ENCODE data around the gene C1RL. TPM values are rescaled to one million over a fixed set of nuclear protein-coding genes. Genes with fewer than 3 reads are reported as not detected.

The C1RL gene
- total and polyA plus RNA-seq, 7 donors = 2.7 to 17.0 (median 14.6) TPM

DNA sequence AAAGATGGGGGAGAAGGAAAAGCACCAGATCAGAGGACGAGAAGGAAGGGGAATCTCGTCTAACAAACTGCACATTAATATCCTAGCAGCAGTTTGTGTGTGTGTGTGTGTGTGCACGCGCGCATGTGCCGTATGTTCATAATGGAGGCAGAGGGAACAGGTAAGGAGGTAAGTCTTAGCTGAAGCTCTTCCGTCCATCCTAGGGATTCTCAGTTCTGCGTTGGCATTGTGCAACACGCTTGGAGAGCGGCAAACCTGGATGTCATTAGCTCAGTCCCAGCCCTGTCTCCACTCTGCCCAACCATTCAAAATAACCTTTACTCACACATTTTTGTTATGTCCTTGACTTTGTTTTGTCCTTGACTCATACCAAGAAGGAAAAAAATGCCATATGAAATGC, 15.1 kb downstream of the C1RL start:
- DNase-seq (peak in 1 of 2 donors; percentile 57), ATAC-seq (no peak)
- no peak overlapping the region for H3K4me3 ChIP-seq
- peaks cover 0 to 23% of the 10 kb centered on the region in 2 donors for H3K36me3 ChIP-seq (ENCODE audit: insufficient read depth in 1 of 2, low read depth in 1 of 2)
- no peaks in the 10 kb centered on the region for H3K27me3 ChIP-seq (ENCODE audit: insufficient read depth in 3 of 3, low read length in 2 of 3)
- intact Hi-C loops (cut with DNase I) = loop anchor here (2.0 to 5.0 kb wide), 2 partner anchors 33 to 147 kb away; partner anchors contain the start of gene C1S (in 1 of the 2)
- H3K4me1 ChIP-seq = peaks cover 15% of the 10 kb centered on the region
- H3K9me3 ChIP-seq = no peaks in the 10 kb centered on the region
- H3K27ac ChIP-seq = no peak overlapping the region
- 72 to 83% (median 74%) methylated on average over 10 of the region's 10 CpGs for WGBS, 3 donors
- TF ChIP-seq, protein P1, sequence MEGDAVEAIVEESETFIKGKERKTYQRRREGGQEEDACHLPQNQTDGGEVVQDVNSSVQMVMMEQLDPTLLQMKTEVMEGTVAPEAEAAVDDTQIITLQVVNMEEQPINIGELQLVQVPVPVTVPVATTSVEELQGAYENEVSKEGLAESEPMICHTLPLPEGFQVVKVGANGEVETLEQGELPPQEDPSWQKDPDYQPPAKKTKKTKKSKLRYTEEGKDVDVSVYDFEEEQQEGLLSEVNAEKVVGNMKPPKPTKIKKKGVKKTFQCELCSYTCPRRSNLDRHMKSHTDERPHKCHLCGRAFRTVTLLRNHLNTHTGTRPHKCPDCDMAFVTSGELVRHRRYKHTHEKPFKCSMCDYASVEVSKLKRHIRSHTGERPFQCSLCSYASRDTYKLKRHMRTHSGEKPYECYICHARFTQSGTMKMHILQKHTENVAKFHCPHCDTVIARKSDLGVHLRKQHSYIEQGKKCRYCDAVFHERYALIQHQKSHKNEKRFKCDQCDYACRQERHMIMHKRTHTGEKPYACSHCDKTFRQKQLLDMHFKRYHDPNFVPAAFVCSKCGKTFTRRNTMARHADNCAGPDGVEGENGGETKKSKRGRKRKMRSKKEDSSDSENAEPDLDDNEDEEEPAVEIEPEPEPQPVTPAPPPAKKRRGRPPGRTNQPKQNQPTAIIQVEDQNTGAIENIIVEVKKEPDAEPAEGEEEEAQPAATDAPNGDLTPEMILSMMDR (IDR thresholded peaks at IDR 0.05) = no peak

- H3K36me3 ChIP-seq (ENCODE audit: insufficient read depth in 1 of 2, low read depth in 1 of 2) = peaks cover 0 to 23% of the 10 kb centered on the region in 2 donors
- no peak overlapping the region for H3K27ac ChIP-seq
- peaks cover 15% of the 10 kb centered on the region for H3K4me1 ChIP-seq
- intact Hi-C loops (cut with DNase I) = loop anchor here (2.0 to 5.0 kb wide), 2 partner anchors 33 to 146 kb away; partner anchors contain the start of gene C1S (in 1 of the 2)
- TF ChIP-seq, protein P1 (IDR thresholded peaks at IDR 0.05) = no peak
- no peak overlapping the region for H3K4me3 ChIP-seq
- no peaks in the 10 kb centered on the region for H3K27me3 ChIP-seq (ENCODE audit: insufficient read depth in 3 of 3, low read length in 2 of 3)
- WGBS, 3 donors = 72 to 80% (median 75%) methylated on average over 5 of the region's 5 CpGs
- no peaks in the 10 kb centered on the region for H3K9me3 ChIP-seq
- no peak for ATAC-seq
- DNase-seq = no peak
These were observed 15.5 kb downstream of the C1RL start for GRCh38 chr12:7093486-7093885.

DNA sequence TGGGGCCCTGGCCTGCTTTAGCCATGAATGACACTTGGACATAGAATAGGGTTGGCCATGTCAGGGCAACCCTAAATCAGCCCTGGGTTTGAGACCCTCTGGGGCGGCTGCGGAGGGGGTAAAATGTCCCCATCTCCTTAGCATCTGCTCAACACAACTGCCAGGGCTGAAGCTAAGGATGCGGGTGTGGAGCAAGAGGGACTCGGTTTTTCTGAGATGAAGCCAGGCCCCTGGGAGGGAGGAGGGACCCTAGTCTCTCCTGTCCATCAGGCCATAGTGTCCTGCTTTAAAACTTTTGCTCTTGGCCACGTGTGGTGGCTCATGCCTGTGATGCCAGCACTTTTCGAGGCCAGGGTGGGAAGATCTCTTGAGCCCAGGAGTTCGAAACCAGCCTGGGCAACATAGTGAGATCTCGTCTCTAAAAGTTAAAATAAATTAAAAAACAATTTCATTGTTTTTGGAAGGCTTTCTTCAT, 16.0 kb downstream of the C1RL start:
- Histone ChIP-seq H3K9me3 (no peaks in the 10 kb centered on the region), H3K4me3 (no peak overlapping the region), H3K36me3 (ENCODE audit: insufficient read depth in 1 of 2, low read depth in 1 of 2) (peaks cover 0 to 19% of the 10 kb centered on the region in 2 donors), H3K27ac (peak overlapping the region; percentile 58), H3K27me3 (ENCODE audit: insufficient read depth in 3 of 3, low read length in 2 of 3) (no peaks in the 10 kb centered on the region), H3K4me1 (peaks cover 15% of the 10 kb centered on the region)
- TF ChIP-seq, protein P1 (IDR thresholded peaks at IDR 0.05) = no peak
- DNase-seq (peak in 1 of 2 donors; percentile 56), ATAC-seq (peak in 2 of 4 donors; percentile 1 to 3)
- intact Hi-C loops (cut with DNase I) = loop anchor here (1.0 to 5.0 kb wide), 3 partner anchors 32 to 146 kb away; partner anchors contain the start of gene C1S (in 2 of the 2)
- WGBS, 3 donors = 78 to 84% (median 79%) methylated on average over 8 of the region's 8 CpGs

- intact Hi-C loops (cut with DNase I) = loop anchor here (1.0 to 5.0 kb wide), 3 partner anchors 32 to 145 kb away; partner anchors contain the start of gene C1S (in 2 of the 2)
- Histone ChIP-seq H3K36me3 (ENCODE audit: insufficient read depth in 1 of 2, low read depth in 1 of 2) (peaks cover 0 to 22% of the 10 kb centered on the region in 2 donors), H3K9me3 (no peaks in the 10 kb centered on the region), H3K4me3 (peak within 1 kb of the TSS; percentile 65), H3K4me1 (peaks cover 11% of the 10 kb centered on the region), H3K27ac (peak within 1 kb of the TSS; percentile 58), H3K27me3 (ENCODE audit: insufficient read depth in 3 of 3, low read length in 2 of 3) (no peaks in the 10 kb centered on the region)
- peak; percentile 80 to 89 for DNase-seq
- ATAC-seq = peak; percentile 57 to 73 (median 63)
- TF ChIP-seq, protein P1 (IDR thresholded peaks at IDR 0.05) = peak; percentile 91
- 7 to 14% (median 10%) methylated on average over 16 of the region's 16 CpGs for WGBS, 3 donors
These were observed 16.6 kb downstream of the C1RL start, which contains the start of gene C1R for GRCh38 chr12:7092229-7092985. Gene C1R, minus strand, starts transcription at chr12:7092445. Its CDS starts 57 bp downstream, at chr12:7092388.
